MCF 10A (cell line): Measurements from ENCODE around the gene LRMDA. TPM values are rescaled to one million over a fixed set of nuclear protein-coding genes. Genes with fewer than 3 reads are reported as not detected.
A peak's percentile ranks its signal among the peaks of the same experiment; 100 is the strongest.

Source experiments
- BruUV-seq: library from RNA; stranded (reverse); fragments of 400-500 nt; replicated peaks from 2 replicates; lab custom pipeline; 2021; lab: Mats Ljungman, UMichigan
- CTCF ChIA-PET: fragments of 300-600 bp; sonication (Branson Sonifier 250); formaldehyde crosslinking; extraction: SDS; loops from one replicate; lab custom pipeline; 2021; ENCODE audit warnings: antibody characterized with exemption, inconsistent platforms; lab: Yijun Ruan, JAX
- POLR2A ChIA-PET: fragments of 300-600, 350-650 bp; sonication (Branson Sonifier 250); formaldehyde crosslinking; extraction: SDS; loops from one replicate; lab custom pipeline; 2020; ENCODE audit warnings: antibody characterized with exemption, inconsistent platforms; lab: Yijun Ruan, JAX
- DNase-seq: peaks from one replicate; pipeline ENCODE4 v3.0.0-alpha.2; 2018; ENCODE audit not compliant: unreplicated experiment
- H3K27ac Mint-ChIP-seq: one replicate; pipeline ENCODE4 v1.8.0; 2022; ENCODE audit warnings: mild to moderate bottlenecking, low read depth, mixed read lengths; ENCODE audit not compliant: unreplicated experiment
- H3K27me3 Mint-ChIP-seq: one replicate; pipeline ENCODE4 v1.8.0; 2022; ENCODE audit warnings: mixed read lengths; ENCODE audit not compliant: insufficient read depth, unreplicated experiment
- H3K36me3 Mint-ChIP-seq: one replicate; pipeline ENCODE4 v1.8.0; 2022; ENCODE audit warnings: mild to moderate bottlenecking, moderate library complexity, mixed read lengths; ENCODE audit not compliant: insufficient read depth, unreplicated experiment
- H3K4me1 Mint-ChIP-seq: one replicate; pipeline ENCODE4 v1.8.0; 2022; ENCODE audit warnings: mixed read lengths; ENCODE audit not compliant: insufficient read depth, unreplicated experiment
- H3K4me3 Mint-ChIP-seq: one replicate; pipeline ENCODE4 v1.8.0; 2022; ENCODE audit warnings: mild to moderate bottlenecking, moderate library complexity, mixed read lengths; ENCODE audit not compliant: unreplicated experiment
- H3K9me3 Mint-ChIP-seq: one replicate; pipeline ENCODE4 v1.8.0; 2022; ENCODE audit warnings: mixed read lengths; ENCODE audit not compliant: unreplicated experiment
- intact Hi-C: fragments of 100-400 bp; cut with micrococcal nuclease; formaldehyde crosslinking; loops from 2 replicates; pipeline ENCODE4 v1.14.1; 2022
- total RNA-seq: library from RNA; stranded (reverse); gene quantifications from 2 replicates; pipeline ENCODE4 v1.2.3, GENCODE V29; 2022
- TF ChIP-seq, protein P1 (sequence below): fragments of 200-600 bp; IDR thresholded peaks from one replicate; pipeline ENCODE4 v1.8.0; 2022; ENCODE audit warnings: antibody characterized with exemption, mild to moderate bottlenecking; ENCODE audit not compliant: unreplicated experiment

Gene LRMDA
- total RNA-seq, 1 experiment from 2014 or later = not detected

DNA sequence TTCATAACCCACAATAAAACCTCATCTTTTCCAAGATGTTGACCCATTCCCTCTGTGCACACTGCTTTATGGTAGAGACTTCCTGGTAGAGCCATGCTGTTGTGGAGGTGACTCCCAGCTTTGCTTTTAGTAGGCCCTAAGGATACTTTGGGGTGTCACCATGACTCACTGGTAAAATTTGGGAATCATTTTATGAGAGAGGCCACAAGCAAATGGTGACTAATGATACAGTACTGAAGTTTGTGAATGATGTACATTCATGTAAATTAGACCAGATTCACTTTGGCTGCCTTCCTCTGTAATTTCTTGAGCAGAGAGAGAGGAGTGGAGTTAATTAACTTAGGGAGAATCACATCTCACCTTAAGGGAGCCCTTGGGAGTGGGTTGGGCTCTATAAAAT, 686.5 kb downstream of the LRMDA start:
- TF ChIP-seq, protein P1, sequence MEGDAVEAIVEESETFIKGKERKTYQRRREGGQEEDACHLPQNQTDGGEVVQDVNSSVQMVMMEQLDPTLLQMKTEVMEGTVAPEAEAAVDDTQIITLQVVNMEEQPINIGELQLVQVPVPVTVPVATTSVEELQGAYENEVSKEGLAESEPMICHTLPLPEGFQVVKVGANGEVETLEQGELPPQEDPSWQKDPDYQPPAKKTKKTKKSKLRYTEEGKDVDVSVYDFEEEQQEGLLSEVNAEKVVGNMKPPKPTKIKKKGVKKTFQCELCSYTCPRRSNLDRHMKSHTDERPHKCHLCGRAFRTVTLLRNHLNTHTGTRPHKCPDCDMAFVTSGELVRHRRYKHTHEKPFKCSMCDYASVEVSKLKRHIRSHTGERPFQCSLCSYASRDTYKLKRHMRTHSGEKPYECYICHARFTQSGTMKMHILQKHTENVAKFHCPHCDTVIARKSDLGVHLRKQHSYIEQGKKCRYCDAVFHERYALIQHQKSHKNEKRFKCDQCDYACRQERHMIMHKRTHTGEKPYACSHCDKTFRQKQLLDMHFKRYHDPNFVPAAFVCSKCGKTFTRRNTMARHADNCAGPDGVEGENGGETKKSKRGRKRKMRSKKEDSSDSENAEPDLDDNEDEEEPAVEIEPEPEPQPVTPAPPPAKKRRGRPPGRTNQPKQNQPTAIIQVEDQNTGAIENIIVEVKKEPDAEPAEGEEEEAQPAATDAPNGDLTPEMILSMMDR = no peak
- peaks cover 10% of the 10 kb centered on the region for H3K4me1 Mint-ChIP-seq
- no peaks in the 10 kb centered on the region for H3K27me3 Mint-ChIP-seq
- intact Hi-C loops = no loop called here
- H3K36me3 Mint-ChIP-seq = peaks cover 5% of the 10 kb centered on the region
- no peak overlapping the region for H3K4me3 Mint-ChIP-seq
- no TSS peak for BruUV-seq
- CTCF ChIA-PET = interaction anchor here (1.1 kb wide), 1 partner anchor 21 kb away, joined by 4 read pairs; no protein-coding TSS in a partner anchor
- no peaks in the 10 kb centered on the region for H3K9me3 Mint-ChIP-seq
- peak; percentile 48 for DNase-seq
- POLR2A ChIA-PET = no interaction called here
- H3K27ac Mint-ChIP-seq = no peak overlapping the region

DNA sequence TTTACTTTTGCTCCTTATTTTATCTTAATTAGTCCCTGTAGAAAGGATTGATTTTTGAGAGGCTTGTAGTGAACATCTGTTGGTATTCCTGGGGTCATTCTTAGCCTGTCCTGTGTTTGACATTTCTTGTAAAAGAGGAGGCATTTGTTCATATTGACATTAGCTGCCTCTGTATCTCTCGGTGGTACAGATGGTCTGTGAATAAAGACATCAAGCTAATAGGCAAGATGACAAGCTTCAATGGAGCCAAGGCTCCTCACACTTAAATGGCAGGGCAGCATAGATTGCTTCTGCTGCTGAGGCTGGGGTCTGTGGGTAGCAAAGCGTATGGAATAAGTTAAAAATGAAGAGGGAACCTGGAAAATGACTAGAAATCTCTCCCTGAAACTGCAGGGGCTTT, 687.6 kb downstream of the LRMDA start:
- Mint-ChIP-seq H3K9me3 (no peaks in the 10 kb centered on the region), H3K27me3 (no peaks in the 10 kb centered on the region), H3K4me1 (peaks cover 10% of the 10 kb centered on the region), H3K4me3 (no peak overlapping the region), H3K27ac (no peak overlapping the region), H3K36me3 (peaks cover 5% of the 10 kb centered on the region)
- DNase-seq = no peak
- CTCF ChIA-PET = interaction anchor here (0.5 to 0.8 kb wide), 4 partner anchors 10 to 370 kb away, joined by 3 read pairs; no protein-coding TSS in a partner anchor
- no TSS peak for BruUV-seq
- intact Hi-C loops = no loop called here
- POLR2A ChIA-PET = no interaction called here
- TF ChIP-seq, protein P1 = no peak

DNA sequence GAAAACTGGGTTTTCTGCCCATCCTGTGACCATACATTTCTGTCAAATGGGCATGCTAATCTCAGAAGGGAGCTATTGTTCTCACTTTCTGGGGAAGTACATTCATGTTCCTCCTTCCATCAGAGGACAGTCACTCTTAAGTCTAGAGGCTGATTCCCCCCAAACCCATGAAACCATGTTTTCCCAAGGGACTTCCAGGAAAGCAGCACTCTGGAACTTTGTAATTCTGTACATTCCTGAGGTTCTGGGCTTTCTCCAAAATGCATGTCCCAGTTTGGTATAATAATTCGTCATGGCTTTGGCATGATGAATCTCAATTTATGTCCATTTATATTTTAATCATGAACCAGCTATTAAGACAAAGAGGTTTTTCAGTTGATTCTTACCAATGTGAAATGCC, 688.1 kb downstream of the LRMDA start:
- H3K27me3 Mint-ChIP-seq = no peaks in the 10 kb centered on the region
- H3K4me1 Mint-ChIP-seq = peaks cover 10% of the 10 kb centered on the region
- no TSS peak for BruUV-seq
- peaks cover 5% of the 10 kb centered on the region for H3K36me3 Mint-ChIP-seq
- ChIA-PET POLR2A (no interaction called here), CTCF (interaction anchor here (0.7 to 0.8 kb wide), 4 partner anchors 11 to 769 kb away, joined by 3 read pairs; no protein-coding TSS in a partner anchor)
- TF ChIP-seq, protein P1 = no peak
- intact Hi-C loops = no loop called here
- H3K4me3 Mint-ChIP-seq = no peak overlapping the region
- H3K9me3 Mint-ChIP-seq = no peaks in the 10 kb centered on the region
- DNase-seq = peak; percentile 33
- no peak overlapping the region for H3K27ac Mint-ChIP-seq

DNA sequence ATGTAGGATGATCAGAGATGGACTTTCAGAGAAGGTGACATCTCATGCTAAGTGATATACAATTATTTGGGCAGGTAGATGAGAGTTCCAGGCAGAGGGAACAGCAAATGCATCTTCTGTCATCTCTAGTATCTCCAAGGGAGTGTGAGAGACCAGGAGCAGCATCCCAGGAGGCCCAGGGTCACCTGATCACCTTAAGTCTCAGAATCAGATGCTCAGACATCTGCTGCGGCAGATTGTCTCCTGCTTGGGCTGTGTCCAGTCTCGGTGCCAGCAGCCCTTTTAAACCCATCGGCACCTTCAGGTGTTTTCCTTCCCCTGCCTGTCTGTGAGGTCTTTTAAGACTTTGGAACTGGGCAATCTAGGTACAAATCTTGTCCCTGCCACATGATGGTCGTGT, 690.6 kb downstream of the LRMDA start:
- intact Hi-C loops = no loop called here
- peaks cover 12% of the 10 kb centered on the region for H3K27me3 Mint-ChIP-seq
- H3K36me3 Mint-ChIP-seq = peaks cover 5% of the 10 kb centered on the region
- H3K9me3 Mint-ChIP-seq = no peaks in the 10 kb centered on the region
- peaks cover 10% of the 10 kb centered on the region for H3K4me1 Mint-ChIP-seq
- TF ChIP-seq, protein P1 = no peak
- H3K27ac Mint-ChIP-seq = no peak overlapping the region
- CTCF ChIA-PET = no interaction called here
- POLR2A ChIA-PET = no interaction called here
- no peak for DNase-seq
- H3K4me3 Mint-ChIP-seq = no peak overlapping the region
- BruUV-seq = no TSS peak
